Effector memory CD8-positive, alpha-beta T cell (primary cell): ENCODE measurements around the gene FOXN3.
"Not testable (repeated sequence)": the region's sequence is repeated elsewhere in the genome, so short reads cannot be mapped to it uniquely, and the experiment has no call there.

ENCODE experiments used
- ATAC-seq: fragments of 150-1000 bp; cut with Tn5 transposase; replicated peaks from 2 replicates; pipeline ENCODE4 v1.10.0; 2021; ENCODE audit warnings: mild to moderate bottlenecking, moderate library complexity
- DNase-seq, 3 experiments: peaks; one replicate each; pipeline ENCODE4 v3.0.0; 2021
- H3K27ac Mint-ChIP-seq, 2 donors: one replicate each; pipeline ENCODE4 v1.8.0; 2022; ENCODE audit warnings: mild to moderate bottlenecking in 2 of 2, mixed read lengths in 2 of 2, moderate library complexity in 2 of 2
- H3K27me3 Mint-ChIP-seq, 2 donors: one replicate each; pipeline ENCODE4 v1.8.0; 2022; ENCODE audit warnings: mixed read lengths in 2 of 2
- H3K36me3 Mint-ChIP-seq: one replicate; pipeline ENCODE4 v1.8.0; 2022; ENCODE audit warnings: mild to moderate bottlenecking, moderate library complexity, mixed read lengths; ENCODE audit not compliant: insufficient read depth
- H3K4me1 Mint-ChIP-seq, 2 donors: one replicate each; pipeline ENCODE4 v1.8.0; 2022; ENCODE audit warnings: low read depth in 2 of 2, mixed read lengths in 2 of 2
- H3K4me3 Mint-ChIP-seq, 2 donors: one replicate each; pipeline ENCODE4 v1.8.0; 2022; ENCODE audit warnings: mild to moderate bottlenecking in 2 of 2, mixed read lengths in 2 of 2, moderate library complexity in 2 of 2
- H3K9me3 Mint-ChIP-seq, 2 donors: one replicate each; pipeline ENCODE4 v1.8.0; 2022; ENCODE audit warnings: mixed read lengths in 2 of 2

FOXN3 gene

DNA sequence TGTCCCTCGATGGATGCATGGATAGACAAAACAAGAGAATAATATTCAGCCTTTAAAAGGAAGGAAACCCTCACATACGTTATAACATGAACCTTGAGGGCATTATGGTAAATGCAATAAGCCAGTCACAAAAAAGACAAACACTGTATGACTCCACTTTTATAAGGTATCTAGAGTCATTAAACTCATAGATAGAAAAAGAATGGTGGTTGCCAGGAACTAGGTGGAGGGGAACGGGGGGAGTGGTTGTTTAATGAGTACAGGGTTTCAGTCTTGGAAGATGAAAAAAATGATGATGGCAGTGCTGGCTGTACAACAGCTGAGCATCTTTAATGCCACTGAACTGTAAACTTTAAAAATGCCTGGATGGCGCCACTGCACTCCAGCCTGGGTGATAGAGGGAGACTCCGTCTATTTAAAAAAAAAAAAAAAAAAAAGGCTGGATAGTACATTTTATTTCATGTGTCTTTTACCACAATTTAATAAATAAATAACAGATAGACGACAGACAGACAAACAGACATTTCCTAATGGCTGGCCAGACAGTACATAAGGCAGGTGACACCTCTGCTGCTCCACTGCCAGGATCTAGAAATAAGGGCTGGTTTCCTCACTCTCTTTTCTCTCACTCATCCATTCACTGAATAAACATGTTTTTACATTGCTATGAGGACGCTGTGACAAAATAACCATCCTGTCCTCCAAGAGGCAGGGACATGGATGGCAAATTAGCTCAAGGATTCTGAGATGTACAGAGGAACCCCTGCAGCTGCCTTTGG, 118.8 kb downstream of the FOXN3 start:
- Mint-ChIP-seq H3K36me3 (peaks cover 10% of the 10 kb centered on the region), H3K4me1 (peaks cover 29 to 34% of the 10 kb centered on the region in 2 donors), H3K4me3 (no peak overlapping the region)

GRCh38 chr14:89296281-89296745, 120.7 kb downstream of the FOXN3 start:
- Mint-ChIP-seq H3K4me3 (no peak overlapping the region), H3K27me3 (no peaks in the 10 kb centered on the region), H3K36me3 (peaks cover 11% of the 10 kb centered on the region), H3K4me1 (peaks cover 38 to 43% of the 10 kb centered on the region in 2 donors), H3K9me3 (no peaks in the 10 kb centered on the region), H3K27ac (no peak overlapping the region)
- no peak for ATAC-seq
- DNase-seq: no peak

More for the DNA sequence above, 118.8 kb downstream of the FOXN3 start:
- DNase-seq (no peak), ATAC-seq (no peak)
- Mint-ChIP-seq H3K27ac (no peak overlapping the region), H3K27me3 (no peaks in the 10 kb centered on the region), H3K9me3 (no peaks in the 10 kb centered on the region)

DNA sequence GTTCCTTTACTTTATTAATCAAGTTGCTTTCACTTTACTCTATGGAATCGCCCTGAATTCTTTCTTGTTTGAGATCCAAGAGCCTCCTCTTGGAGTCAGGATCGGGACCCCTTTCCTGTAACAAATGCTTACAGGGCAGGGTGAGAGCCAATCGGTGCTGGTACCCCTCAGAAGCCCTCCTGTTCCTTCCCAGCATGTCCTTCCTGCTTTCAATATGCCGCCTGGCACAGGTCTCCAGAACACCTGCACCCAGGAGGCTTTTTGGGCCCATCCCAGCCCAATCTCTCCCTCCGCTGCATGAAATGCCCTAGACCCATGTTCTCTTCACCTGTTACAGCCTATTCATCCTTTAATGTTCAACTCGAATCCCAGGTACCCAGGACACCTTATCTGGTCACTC, 122.2 kb downstream of the FOXN3 start:
- peaks cover 7% of the 10 kb centered on the region for H3K36me3 Mint-ChIP-seq
- H3K27me3 Mint-ChIP-seq: no peaks in the 10 kb centered on the region
- DNase-seq (no peak), ATAC-seq (no peak)
- peaks cover 44 to 47% of the 10 kb centered on the region in 2 donors for H3K4me1 Mint-ChIP-seq
- no peaks in the 10 kb centered on the region for H3K9me3 Mint-ChIP-seq
- peak overlapping the region; percentile 72 to 81 for H3K27ac Mint-ChIP-seq
- no peak overlapping the region for H3K4me3 Mint-ChIP-seq

- H3K4me1 Mint-ChIP-seq: peaks cover 41 to 48% of the 10 kb centered on the region in 2 donors
- not testable (repeated sequence) for H3K27me3 Mint-ChIP-seq, H3K36me3 Mint-ChIP-seq
Measured at GRCh38 chr14:89294469-89294868, 122.6 kb downstream of the FOXN3 start.

DNA sequence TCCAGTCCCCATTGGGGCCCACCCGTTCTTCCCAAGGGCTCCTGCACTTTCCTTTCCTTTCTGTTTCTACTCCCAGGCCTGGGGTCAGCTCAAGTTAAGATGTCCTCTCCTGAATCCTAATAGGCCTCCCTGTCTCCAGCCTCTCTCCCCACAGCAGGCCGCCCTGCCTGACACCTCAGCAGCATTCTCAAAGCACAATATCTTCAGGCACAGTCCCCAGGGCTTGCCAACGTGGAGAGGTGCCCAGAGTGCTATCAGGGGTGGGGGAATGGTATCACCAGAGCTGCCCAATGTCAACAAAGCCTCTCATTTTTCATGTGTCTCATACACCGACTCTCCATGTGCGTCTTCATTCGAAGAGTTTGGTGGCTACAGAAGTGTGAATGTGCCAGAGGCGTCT, 123.0 kb downstream of the FOXN3 start:
- Mint-ChIP-seq H3K9me3 (no peaks in the 10 kb centered on the region), H3K36me3 (peaks cover 7% of the 10 kb centered on the region), H3K4me1 (peaks cover 38 to 45% of the 10 kb centered on the region in 2 donors), H3K27ac (peak overlapping the region; percentile 72 to 81), H3K27me3 (no peaks in the 10 kb centered on the region), H3K4me3 (no peak overlapping the region)
- DNase-seq: no peak
- ATAC-seq: no peak

More at GRCh38 chr14:89294469-89294868, 122.6 kb downstream of the FOXN3 start:
- not testable (repeated sequence) for H3K4me3 Mint-ChIP-seq, H3K9me3 Mint-ChIP-seq, DNase-seq, ATAC-seq
- peak overlapping the region; percentile 72 to 81 for H3K27ac Mint-ChIP-seq

GRCh38 chr14:89293314-89293916, 123.6 kb downstream of the FOXN3 start:
- peaks cover 7% of the 10 kb centered on the region for H3K36me3 Mint-ChIP-seq
- DNase-seq (no peak), ATAC-seq (no peak)
- H3K9me3 Mint-ChIP-seq: no peaks in the 10 kb centered on the region
- peaks cover 36 to 40% of the 10 kb centered on the region in 2 donors for H3K4me1 Mint-ChIP-seq
- no peak overlapping the region for H3K4me3 Mint-ChIP-seq
- no peaks in the 10 kb centered on the region for H3K27me3 Mint-ChIP-seq
- H3K27ac Mint-ChIP-seq: peak overlapping the region; percentile 72 to 85

- H3K36me3 Mint-ChIP-seq: peaks cover 7% of the 10 kb centered on the region
- no peaks in the 10 kb centered on the region for H3K27me3 Mint-ChIP-seq
- H3K27ac Mint-ChIP-seq: peak overlapping the region; percentile 47 to 85
- peaks cover 34 to 35% of the 10 kb centered on the region in 2 donors for H3K4me1 Mint-ChIP-seq
- ATAC-seq: no peak
- DNase-seq: no peak
- H3K4me3 Mint-ChIP-seq: no peak overlapping the region
- no peaks in the 10 kb centered on the region for H3K9me3 Mint-ChIP-seq
Measured at GRCh38 chr14:89292579-89293313, 124.3 kb downstream of the FOXN3 start.

GRCh38 chr14:89291351-89291940, 125.6 kb downstream of the FOXN3 start:
- Mint-ChIP-seq H3K36me3 (peaks cover 7% of the 10 kb centered on the region), H3K27me3 (no peaks in the 10 kb centered on the region), H3K4me3 (no peak overlapping the region), H3K9me3 (no peaks in the 10 kb centered on the region), H3K4me1 (peaks cover 37 to 40% of the 10 kb centered on the region in 2 donors), H3K27ac (peak overlapping the region in 1 of 2 donors; percentile 47)
- no peak for DNase-seq
- no peak for ATAC-seq

GRCh38 chr14:89290813-89291212, 126.2 kb downstream of the FOXN3 start:
- no peak for ATAC-seq
- Mint-ChIP-seq H3K4me3 (no peak overlapping the region), H3K27ac (no peak overlapping the region), H3K36me3 (peaks cover 7% of the 10 kb centered on the region), H3K27me3 (no peaks in the 10 kb centered on the region), H3K9me3 (no peaks in the 10 kb centered on the region), H3K4me1 (peaks cover 40% of the 10 kb centered on the region in 2 donors)
- no peak for DNase-seq

DNA sequence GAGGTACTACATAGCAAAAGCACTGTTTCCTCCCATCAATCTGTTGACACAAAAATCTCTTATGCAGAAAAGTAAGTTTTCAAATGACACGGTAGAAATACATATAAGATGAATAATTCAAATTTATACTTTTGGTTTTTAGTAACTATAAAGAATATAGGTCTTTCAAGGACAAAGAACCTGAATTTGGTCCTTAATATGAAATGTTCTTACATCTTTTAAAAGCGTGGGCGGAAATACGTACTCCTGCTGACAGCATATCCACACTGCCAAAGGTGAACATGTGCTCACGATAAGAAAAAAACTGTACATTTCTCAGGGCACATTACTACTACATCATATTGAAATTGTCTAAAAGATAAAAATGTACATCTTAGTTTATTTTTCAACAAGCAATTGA, 127.6 kb downstream of the FOXN3 start:
- ATAC-seq (no peak), DNase-seq (no peak)
- no peaks in the 10 kb centered on the region for H3K27me3 Mint-ChIP-seq
- no peak overlapping the region for H3K4me3 Mint-ChIP-seq
- H3K9me3 Mint-ChIP-seq: no peaks in the 10 kb centered on the region
- peaks cover 4% of the 10 kb centered on the region for H3K36me3 Mint-ChIP-seq
- peaks cover 37 to 38% of the 10 kb centered on the region in 2 donors for H3K4me1 Mint-ChIP-seq
- no peak overlapping the region for H3K27ac Mint-ChIP-seq

DNA sequence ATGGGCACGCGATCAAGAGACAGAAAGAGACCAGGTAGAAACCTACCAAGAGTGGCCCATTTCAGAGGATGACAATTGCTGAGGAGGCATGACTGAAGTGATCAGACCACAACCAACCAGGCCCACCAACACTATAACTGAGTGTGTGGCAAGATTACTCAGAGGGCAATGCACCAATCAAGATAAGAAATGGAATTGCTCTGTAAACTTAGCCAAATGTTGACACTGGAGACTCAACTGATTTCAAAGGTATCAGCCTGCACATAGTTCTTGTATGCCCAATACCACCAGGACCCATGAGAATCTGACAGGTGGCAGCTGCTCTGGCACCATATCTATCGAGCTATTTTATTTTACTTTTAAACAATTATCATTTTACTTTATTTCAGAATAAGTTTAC, 128.9 kb downstream of the FOXN3 start:
- Mint-ChIP-seq H3K4me1 (peaks cover 39 to 40% of the 10 kb centered on the region in 2 donors), H3K36me3 (peaks cover 4% of the 10 kb centered on the region), H3K27ac (no peak overlapping the region), H3K27me3 (no peaks in the 10 kb centered on the region), H3K9me3 (no peaks in the 10 kb centered on the region), H3K4me3 (no peak overlapping the region)
- ATAC-seq (no peak), DNase-seq (no peak)

- DNase-seq (no peak), ATAC-seq (no peak)
- peaks cover 3% of the 10 kb centered on the region for H3K36me3 Mint-ChIP-seq
- H3K4me3 Mint-ChIP-seq: no peak overlapping the region
- peaks cover 26 to 36% of the 10 kb centered on the region in 2 donors for H3K4me1 Mint-ChIP-seq
- H3K9me3 Mint-ChIP-seq: no peaks in the 10 kb centered on the region
- H3K27me3 Mint-ChIP-seq: no peaks in the 10 kb centered on the region
- peak overlapping the region in 1 of 2 donors; percentile 29 for H3K27ac Mint-ChIP-seq
Measured at GRCh38 chr14:89284333-89285058, 132.5 kb downstream of the FOXN3 start.
